ENCODE measurements around the gene RNF5. TPM values are rescaled to one million over a fixed set of nuclear protein-coding genes. Genes with fewer than 3 reads are reported as not detected.

RNF5 gene
- total and polyA plus RNA-seq, 9 of the 15 experiments (the other 6 are each of a cell fraction or from before 2014, with no cell fraction given), result 62.2 to 245 (median 129) TPM

DNA sequence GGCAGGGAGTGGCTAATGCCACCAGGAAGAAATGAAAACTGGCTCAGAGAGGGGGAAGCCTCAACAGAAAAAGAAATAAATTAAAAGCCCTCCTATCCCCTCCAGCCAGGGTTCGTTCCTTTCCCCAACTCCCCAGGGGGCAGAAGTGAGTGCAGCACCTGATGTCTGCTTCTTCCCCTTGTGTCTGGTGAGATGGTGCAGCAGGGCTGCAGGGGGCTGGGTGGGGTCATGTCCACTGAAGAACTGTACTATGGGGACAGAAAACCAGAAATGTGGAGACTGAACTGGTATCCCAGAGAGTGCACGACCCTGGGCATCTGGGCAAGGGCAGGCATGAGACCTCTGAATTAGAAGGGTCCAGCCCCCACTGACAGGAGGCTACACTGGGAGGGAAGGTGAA lies 9.9 kb upstream of the RNF5 start (continued):
- no peak for TF ChIP-seq ETS1 (conservative IDR thresholded peaks at IDR 0.05; ENCODE audit: control insufficient read depth, low read depth, low read length)
- TF ChIP-seq ZNF12 (CRISPR knock-in tag; IDR thresholded peaks at IDR 0.05), result no peak
- no peak for TF ChIP-seq HLTF (IDR thresholded peaks at IDR 0.05)
- TF ChIP-seq THAP7 (CRISPR knock-in tag; IDR thresholded peaks at IDR 0.05), result no peak
- no peak for TF ChIP-seq ZNF766 (CRISPR knock-in tag; conservative IDR thresholded peaks at IDR 0.05)
- no peak for TF ChIP-seq PTTG1 (tag; IDR thresholded peaks at IDR 0.05; ENCODE audit: low read depth)
- no peak for TF ChIP-seq PHB2 (IDR thresholded peaks at IDR 0.05; ENCODE audit: low read depth)
- TF ChIP-seq, protein P1, sequence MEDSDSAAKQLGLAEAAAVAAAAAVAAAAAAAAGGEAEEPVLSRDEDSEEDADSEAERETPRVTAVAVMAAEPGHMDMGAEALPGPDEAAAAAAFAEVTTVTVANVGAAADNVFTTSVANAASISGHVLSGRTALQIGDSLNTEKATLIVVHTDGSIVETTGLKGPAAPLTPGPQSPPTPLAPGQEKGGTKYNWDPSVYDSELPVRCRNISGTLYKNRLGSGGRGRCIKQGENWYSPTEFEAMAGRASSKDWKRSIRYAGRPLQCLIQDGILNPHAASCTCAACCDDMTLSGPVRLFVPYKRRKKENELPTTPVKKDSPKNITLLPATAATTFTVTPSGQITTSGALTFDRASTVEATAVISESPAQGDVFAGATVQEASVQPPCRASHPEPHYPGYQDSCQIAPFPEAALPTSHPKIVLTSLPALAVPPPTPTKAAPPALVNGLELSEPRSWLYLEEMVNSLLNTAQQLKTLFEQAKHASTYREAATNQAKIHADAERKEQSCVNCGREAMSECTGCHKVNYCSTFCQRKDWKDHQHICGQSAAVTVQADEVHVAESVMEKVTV (CRISPR knock-in tag; IDR thresholded peaks at IDR 0.05), result no peak
- peak; percentile 90; the same call in 1 of the 2 replicates for TF ChIP-seq PHB (CRISPR knock-in tag; IDR thresholded peaks at IDR 0.05)
- TF ChIP-seq ESRRB (CRISPR knock-in tag; IDR thresholded peaks at IDR 0.05; ENCODE audit: borderline replicate concordance), result no peak
- TF ChIP-seq BCL6 (CRISPR knock-in tag; IDR thresholded peaks at IDR 0.05), result no peak

Measured in K562 (cell line).